Measurements from ENCODE around the gene NRROS.

The NRROS gene

DNA sequence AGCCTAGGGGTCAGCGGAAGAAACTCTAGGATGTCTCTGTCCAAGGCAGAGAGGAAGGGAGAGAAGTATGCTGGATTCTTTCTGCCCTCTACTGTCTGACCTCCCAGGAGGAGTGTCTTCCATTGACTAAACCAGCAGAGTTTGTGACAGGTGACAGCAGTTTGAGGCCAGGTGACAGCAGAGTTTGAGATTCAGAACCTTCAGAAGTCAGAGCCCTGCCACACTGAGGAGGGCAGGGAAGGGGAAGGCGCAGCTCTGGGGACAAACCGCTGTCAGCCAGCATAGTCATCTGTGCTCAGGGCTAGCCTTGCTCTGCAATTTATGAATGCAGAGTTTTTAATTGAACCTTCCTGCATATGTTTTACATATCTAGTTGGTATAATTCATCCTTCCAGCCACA, 12.3 kb downstream of the NRROS start:
- DNase-seq: no peak

DNA sequence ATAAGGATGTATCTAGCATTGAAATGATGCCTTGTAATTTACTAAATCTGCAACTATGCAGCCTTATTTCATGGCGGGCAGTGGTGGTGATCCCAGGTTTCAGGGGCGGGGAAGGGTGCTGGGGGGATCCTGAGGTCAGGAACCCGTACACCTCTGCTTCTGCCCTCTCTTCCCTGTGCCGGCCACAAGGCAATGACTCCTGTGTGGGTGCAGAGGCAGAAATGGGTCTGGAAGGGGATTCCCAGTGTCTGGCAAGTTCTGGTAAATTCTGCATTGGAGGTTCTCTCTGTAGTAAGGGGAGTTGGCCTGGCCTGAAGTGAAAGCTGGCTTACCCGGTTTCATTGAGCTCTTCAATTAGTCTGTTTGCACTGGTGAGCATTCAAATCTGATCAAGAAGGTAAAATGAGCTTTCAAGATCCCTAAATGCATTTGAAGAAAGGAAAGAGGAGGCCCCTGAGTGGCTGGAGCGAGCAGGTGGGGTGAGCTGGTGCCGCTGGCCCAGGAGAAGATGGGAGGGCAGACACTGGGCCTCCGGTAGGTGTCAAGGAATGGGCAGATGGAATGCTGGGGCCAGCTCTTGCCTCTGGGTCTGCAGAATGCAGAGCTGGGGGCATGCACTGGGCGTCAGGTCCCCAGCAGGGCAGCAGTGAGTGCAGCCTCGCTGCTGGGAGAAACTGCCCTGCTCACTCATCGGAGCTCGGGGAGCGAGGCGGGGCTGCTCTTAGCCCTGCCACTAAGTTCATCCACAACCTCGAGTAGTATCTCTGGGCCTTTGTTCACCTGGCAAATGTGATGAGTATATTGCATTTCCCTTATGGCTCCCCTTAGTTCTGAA, 13.7 kb downstream of the NRROS start:
- DNase-seq: no peak

DNA sequence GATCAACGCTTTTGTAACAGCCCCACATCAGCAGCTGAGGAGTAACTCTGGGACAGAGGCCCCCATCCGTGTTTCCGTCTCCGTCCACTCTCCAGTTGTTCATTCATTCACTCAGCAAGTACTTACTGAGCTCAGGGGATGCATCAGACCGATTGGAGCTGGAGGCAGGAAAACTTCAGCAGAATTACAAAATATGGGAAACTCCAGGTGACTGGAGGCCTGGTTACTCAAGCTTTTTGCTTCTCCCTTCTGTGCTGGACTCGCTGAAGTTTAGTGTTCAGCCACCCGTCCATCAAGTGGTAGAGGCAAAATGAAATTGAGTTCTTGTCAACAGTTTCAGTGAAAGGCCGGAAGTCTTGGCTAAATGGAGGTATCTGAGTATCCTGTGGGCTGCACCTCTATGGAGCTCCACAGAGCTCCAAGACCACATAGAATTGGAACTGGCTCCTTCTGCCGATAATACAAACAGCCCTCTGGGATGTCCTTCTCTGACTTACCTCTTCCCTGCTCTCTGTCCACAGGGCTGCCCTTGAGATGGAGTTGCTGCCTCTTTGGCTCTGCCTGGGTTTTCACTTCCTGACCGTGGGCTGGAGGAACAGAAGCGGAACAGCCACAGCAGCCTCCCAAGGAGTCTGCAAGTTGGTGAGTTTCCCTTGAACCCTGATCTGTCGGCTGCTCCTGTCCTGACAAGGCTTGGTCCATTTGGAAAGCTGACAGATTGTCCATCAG, 14.7 kb downstream of the NRROS start:
- DNase-seq: no peak

DNA sequence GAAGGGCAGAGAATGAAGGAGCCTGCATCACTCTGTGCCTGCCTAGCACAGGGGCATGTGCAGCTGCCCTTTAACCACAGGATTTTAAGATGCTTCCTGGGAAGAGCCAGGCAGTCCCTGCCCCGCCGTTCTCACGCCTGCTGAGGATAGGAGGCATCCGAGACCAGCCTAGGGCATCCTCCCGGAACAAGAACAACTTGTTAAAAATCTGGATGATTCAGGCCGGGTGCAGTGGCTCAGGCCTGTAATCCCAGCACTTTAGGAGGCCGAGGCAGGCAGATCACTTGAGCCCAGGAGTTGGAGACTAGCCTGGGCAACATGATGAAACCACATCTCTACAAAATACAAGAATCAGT, 15.2 kb downstream of the NRROS start:
- DNase-seq: no peak

DNA sequence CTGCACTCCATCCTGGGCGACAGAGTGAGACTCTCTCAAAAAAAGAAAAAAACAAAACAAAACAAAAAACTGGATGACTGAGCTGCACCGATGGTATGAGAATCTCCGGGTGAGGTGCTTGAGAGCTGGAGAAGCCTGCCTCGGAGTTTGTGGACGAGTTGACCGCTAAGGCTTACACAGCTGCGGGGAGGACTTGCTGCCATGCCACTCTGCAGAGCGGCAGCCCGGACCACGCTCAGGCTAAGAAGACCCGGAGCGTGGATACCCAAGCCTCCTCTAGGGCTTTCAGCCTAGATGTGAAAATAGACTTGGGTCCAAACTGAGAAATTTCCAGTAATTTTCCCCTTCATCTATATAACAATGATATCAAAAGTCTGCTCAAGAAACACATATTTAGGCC, 16.0 kb downstream of the NRROS start:
- no peak for DNase-seq

DNA sequence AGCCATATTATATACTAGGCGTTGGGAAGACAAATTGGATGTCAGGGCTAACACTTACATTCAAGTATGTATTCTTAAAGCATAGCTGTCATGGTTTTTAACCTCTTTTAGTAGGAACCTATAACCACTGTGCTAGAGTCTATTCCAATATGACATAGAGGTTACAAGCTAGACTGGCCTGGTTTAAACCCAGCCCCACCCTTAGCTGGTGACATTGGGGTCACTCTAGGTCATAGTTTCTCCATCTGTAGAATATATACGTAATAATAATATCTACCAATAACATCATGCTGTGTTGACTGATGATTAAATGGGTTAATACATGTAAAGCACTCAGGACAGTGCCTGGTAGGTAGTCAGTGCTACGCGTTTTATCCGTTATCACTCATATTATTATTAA, 16.7 kb downstream of the NRROS start:
- DNase-seq: no peak

DNA sequence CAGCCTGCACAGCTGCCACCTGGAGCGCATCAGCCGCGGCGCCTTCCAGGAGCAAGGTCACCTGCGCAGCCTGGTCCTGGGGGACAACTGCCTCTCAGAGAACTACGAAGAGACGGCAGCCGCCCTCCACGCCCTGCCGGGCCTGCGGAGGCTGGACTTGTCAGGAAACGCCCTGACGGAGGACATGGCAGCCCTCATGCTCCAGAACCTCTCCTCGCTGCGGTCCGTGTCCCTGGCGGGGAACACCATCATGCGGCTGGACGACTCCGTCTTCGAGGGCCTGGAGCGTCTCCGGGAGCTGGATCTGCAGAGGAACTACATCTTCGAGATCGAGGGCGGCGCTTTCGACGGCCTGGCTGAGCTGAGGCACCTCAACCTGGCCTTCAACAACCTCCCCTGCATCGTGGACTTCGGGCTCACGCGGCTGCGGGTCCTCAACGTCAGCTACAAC, 20.4 kb downstream of the NRROS start:
- no peak for DNase-seq

DNA sequence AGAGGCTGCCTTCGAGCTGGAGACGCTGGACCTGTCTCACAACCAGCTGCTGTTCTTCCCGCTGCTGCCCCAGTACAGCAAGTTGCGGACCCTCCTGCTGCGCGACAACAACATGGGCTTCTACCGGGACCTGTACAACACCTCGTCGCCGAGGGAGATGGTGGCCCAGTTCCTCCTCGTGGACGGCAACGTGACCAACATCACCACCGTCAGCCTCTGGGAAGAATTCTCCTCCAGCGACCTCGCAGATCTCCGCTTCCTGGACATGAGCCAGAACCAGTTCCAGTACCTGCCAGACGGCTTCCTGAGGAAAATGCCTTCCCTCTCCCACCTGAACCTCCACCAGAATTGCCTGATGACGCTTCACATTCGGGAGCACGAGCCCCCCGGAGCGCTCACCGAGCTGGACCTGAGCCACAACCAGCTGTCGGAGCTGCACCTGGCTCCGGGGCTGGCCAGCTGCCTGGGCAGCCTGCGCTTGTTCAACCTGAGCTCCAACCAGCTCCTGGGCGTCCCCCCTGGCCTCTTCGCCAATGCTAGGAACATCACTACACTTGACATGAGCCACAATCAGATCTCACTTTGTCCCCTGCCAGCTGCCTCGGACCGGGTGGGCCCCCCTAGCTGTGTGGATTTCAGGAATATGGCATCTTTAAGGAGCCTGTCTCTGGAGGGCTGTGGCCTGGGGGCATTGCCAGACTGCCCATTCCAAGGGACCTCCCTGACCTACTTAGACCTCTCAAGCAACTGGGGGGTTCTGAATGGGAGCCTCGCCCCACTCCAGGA, 21.1 kb downstream of the NRROS start:
- no peak for DNase-seq

DNA sequence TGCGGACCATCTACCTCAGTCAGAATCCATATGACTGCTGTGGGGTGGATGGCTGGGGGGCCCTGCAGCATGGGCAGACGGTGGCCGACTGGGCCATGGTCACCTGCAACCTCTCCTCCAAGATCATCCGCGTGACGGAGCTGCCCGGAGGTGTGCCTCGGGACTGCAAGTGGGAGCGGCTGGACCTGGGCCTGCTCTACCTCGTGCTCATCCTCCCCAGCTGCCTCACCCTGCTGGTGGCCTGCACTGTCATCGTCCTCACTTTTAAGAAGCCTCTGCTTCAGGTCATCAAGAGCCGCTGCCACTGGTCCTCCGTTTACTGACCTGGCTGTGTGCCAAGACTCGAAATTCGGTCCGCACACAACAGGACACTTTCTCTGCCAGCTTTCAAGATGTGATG, 21.9 kb downstream of the NRROS start:
- DNase-seq: no peak

DNA sequence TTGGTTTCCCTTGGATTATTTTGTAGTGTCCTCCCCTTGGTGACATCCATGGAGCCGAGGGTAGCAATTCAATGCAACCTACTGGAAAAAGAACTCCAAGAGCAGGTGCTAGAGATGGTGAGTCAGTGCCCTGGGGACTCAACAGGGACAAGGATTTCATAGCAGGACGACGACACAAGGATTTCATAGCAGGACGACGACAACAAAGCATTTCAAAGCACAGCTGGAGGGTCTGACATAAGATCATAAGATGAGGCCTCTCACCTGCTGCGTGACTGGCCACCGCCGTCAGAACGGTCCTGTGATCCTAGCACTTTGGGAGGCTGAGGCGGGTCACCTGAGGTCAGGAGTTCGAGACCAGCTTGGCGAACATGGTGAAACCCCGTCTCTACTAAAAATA, 22.5 kb downstream of the NRROS start:
- no peak for DNase-seq

DNA sequence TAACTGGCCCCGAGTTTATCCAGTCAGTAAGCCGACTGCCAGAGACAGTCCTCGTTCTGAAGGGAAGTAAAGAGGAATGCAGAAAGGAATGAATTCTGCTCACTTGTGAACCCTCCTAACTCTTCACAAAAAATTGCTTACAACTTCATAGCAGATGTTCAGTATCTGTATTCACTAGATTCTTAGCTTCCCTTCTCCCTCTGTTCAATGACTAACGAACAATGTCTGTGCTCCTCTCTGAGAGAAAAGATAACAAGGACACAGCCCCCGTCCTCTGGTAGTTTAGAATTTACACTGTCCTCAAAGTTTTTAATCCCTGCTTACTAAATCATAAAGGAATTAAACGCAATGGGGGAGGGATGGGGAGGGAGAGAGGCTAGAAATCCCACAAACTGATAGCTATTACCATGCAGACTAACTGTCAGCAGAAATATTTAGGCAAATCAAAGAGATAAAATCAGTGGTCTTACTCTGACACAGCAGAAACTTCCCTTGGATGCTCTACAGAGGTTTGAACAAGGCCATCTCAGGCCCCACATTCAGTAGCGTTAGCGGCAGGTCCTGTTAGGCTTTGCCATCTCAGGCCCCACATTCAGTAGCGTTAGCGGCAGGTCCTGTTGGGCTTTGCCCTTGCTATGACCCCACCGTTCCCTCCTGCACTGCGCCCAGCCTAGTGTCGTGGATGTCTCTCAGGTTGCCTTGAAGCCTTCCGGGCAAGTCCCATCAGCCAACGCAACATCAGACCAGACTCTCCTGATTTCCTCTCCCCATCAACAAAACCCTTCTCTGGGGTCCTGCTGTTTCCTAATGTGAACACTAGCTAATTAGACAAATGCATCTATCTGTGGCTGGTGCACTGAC, 23.4 kb downstream of the NRROS start:
- DNase-seq: no peak

DNA sequence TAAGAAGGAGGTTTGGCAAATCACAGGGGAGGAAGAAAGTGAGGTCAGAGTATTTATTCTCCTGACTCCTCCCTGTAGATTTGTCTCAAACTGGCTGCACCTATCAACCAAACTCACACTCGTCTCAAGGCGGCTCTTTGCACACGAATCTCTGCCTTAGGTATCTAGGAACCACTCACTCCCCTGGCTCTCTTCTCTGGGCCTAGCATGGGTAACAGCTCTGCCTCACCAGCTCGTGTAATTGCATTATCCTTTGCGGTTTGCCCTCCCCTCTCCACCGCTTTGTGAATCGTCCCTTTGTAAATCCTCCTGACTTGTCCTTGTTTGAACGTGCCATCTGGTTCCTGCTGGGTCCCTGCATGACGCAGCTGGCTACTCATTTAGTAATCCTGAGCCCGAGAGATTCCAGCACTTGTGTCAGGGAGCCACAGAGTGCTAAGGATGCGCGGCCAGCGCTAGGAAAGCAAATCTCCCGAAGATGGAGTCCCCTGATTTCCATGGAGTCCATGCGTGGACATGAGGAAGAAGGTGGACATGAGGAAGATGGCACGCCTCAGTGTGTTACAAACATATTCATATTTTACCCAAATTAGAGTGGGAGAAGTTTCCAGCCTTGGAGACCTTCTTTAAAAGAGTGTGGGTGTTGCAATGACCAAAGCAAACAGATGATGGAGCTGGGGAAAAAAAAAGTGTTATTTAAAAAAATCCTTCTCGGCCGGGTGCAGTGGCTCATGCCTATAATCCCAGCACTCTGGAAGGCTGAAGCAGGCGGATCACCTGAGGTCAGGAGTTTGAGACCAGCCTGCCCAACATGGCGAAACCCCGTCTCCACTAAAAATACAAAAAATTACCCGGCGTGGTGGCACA, 26.7 kb downstream of the NRROS start:
- no peak for DNase-seq

DNA sequence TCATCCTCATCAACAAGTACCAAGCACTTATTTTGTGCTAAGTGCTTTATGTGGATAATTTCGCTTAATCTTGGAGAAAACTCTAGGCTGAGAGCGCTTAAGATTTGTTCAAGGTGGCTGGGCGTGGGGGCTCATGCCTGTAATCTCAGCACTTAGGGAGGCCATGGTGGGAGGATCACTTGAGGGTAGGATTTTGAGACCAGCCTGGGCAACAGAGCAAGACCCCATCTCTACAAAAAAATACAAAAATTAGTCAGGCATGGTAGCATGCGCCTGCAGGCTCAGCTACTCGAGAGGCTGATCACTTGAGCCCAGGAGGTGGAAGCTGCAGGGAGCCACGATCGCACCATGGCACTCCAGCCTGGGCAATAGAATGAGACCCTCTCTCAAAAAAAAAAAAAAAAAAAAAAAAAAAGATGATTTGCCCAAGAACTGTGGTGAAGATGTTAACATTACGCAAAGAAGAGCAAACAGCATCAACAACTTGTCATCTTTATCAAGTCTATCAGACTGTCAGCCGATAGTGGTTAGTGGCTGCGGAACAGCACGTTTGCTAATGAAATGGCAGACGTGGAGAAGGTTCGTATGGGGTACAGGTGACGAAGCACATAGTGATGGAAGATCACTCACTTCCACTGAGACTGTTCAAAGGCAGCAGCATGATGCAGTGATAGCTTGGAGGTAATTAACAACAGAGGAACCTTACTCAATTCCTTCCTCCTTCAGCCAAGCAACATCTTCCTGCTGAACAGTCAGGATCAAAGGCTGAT, 27.7 kb downstream of the NRROS start:
- DNase-seq: no peak

DNA sequence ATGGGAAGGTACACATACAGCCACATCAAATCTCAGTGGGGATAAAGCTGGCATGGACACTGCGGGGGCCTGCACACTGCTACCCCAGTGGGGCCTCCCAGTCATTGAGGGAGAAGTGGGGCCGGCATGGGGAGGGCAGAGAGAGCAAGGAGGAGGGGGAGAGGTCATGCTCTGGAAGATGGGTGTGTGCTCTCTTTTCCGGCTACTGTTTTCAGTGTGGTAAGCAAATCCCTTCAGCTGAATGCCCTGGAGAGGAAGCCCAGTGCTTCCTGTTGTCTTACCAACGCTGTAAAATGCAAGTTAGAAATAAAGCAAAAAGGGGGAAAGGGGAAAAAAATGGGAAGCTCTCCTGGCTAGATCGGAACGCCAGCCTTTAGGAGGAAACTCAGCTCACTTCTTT, 30.8 kb downstream of the NRROS start:
- DNase-seq: no peak

DNA sequence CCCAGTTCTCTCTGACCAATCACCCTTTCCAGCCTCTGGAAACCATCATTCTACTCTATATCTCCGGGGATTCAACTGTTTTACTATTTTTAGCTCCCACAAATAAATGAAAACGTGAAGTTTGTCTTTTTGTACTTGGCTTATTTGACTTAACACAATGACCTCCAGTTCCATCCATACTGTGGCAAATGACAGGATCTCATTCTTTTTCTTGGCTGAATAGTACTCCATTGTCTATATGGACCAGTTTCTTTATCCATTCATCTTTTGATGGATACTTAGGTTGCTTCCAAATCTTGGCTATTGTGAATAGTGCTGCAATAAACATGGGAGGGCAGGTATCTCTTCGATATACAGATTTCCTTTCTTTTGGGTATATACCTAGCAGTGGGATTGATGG, 34.1 kb downstream of the NRROS start:
- DNase-seq: no peak

DNA sequence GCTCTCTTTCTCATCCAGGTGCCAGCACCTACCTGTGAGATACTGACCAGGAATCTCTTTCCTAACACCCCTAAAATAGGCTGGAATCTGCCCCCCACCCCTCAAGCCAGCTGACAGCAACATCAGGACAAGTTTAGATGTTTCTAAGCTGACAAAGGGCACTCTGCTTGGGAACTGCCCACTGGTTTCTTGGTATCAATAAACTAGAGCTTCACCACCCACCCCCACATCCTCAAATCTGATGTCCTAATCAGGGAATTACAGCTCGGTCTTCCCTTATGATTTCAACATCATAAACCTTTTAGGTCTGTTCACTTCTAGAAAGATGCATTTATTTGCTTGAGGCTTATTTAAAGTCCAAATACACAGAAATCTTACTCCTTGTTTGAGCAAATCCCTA, 37.9 kb downstream of the NRROS start:
- no peak for DNase-seq

DNA sequence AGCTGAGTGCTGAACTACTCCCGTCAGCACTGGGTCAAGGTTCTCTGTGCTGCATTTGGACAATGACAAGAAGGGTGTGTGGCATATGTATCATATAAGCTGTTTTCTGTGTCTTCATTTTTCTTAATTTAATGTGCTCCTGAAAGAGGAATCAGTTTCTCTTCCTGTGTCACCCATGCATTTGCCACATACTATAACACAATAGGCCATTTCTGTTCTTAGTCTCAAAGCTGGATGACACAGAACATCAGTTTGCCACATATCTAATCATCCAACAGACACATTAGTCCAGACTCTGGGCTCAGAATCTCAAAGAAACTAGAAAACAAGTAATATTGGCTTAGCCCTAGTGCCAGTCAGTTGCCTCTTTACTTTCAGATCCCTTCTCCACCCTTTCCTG, 38.4 kb downstream of the NRROS start:
- no peak for DNase-seq

DNA sequence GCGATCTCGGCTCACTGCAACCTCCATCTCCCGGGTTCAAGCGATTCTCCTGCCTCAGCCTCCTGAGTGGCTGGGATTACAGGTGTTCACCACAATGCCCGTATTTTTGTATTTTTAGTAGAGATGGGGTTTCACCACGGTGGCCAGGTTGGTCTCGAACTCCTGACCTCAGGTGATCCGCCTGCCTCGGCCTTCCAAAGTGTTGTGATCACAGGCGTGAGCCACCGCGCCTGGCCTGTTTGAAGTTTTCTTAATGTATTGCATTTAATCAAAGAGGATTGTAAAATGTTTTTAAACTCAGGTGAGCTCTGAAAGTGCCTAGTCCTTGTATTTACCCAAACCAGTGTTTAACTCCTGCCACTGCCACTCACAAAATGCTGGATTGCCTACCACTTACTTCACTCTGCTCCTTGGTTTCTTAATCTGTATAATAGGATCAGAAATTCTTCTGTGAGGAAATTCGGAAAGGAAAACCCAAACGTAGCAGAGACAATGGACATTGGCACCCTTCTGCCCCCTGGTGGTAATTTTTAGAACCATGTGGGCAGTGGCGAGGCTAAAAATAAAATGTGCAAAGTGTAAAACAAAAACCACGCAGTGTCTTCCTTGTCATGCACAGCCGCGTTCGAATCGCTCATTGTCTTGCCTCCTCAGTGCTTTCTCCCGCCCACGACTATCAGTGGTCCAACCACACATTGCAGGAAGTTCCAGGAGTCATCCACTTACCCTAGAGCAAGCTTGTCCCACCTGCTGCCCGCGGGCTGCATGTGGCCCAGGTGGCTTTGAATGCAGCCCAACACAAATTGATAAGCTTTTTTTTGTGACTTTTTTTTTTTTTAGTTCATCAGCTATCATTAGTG, 45.3 kb downstream of the NRROS start:
- DNase-seq: peak; percentile 64 to 80

DNA sequence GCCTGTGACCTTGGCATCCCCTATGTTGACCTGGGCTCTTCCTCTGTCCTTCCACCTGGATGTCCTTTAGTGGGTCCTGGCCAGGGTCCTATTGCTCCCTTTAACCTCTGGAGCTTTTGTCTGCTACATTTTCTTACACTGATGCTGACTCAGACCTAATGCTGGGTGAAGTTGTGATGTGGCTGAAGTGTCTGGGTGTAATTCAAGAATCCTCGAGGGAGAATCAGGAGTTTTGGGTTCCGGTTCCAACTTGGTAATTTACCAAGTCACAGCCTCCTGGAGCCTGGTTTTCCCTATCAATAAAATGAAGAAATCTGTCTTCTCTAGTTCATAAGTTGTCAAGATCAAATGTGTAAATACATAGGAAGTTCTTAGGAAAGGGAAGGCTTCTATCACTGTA, 46.9 kb downstream of the NRROS start:
- no peak for DNase-seq

DNA sequence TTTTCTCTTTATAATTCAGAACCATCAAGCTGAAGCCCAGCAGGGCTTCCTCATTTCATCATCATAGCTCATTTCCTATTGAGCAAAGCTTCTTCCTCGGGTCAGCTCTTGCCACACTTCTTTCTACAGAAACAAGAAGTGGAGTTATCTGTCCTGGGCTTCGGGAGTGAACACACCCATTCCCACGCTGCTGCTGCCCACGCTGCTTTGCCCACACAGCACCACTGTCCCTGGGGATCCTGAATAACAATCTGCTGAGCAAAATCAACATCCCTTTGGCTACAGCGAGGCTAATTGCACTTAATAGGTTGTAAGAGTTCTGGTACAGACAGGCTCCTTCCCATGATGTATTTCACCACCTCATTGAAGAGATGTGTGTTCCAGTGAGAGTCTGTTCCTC, 48.9 kb downstream of the NRROS start:
- DNase-seq: peak; percentile 19 to 40

Measured in CD4-positive, alpha-beta T cell treated with Interferon alpha-2 for 1 hour (primary cell).